Measurements from ENCODE around the gene PELI3. TPM values are rescaled to one million over a fixed set of nuclear protein-coding genes. Genes with fewer than 3 reads are reported as not detected.

The PELI3 gene
- total RNA-seq, 1 donor from 2014 or later = 15.5 TPM

DNA sequence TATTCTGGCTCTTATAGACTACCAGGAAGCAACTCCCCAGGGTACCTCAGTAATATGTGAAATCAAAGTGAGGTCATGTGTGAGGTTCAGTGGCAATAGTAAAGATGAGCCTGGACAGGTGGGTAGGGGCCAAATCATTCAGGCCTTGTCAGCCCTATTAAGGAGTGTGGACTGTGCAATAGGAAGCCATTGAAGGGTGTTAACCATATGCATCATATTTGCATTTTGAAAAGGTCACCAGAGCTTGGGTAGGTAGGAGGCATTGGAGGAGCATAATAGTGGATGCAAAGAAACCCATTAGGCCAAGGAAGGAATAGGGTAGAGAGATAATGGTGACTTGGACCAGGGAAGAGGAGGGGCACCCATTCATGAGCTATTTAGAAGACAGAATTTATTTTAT, 19.7 kb upstream of the PELI3 start:
- H3K4me1 ChIP-seq = no peaks in the 10 kb centered on the region
- peaks cover 7% of the 10 kb centered on the region for H3K9me3 ChIP-seq
- ATAC-seq (no peak), DNase-seq (no peak)
- no peaks in the 10 kb centered on the region for H3K27me3 ChIP-seq
- H3K4me3 ChIP-seq = no peak overlapping the region
- intact Hi-C loops (cut with DNase I) = no loop called here
- TF ChIP-seq, protein P1, sequence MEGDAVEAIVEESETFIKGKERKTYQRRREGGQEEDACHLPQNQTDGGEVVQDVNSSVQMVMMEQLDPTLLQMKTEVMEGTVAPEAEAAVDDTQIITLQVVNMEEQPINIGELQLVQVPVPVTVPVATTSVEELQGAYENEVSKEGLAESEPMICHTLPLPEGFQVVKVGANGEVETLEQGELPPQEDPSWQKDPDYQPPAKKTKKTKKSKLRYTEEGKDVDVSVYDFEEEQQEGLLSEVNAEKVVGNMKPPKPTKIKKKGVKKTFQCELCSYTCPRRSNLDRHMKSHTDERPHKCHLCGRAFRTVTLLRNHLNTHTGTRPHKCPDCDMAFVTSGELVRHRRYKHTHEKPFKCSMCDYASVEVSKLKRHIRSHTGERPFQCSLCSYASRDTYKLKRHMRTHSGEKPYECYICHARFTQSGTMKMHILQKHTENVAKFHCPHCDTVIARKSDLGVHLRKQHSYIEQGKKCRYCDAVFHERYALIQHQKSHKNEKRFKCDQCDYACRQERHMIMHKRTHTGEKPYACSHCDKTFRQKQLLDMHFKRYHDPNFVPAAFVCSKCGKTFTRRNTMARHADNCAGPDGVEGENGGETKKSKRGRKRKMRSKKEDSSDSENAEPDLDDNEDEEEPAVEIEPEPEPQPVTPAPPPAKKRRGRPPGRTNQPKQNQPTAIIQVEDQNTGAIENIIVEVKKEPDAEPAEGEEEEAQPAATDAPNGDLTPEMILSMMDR (IDR thresholded peaks at IDR 0.05) = no peak
- H3K36me3 ChIP-seq = no peaks in the 10 kb centered on the region
- no peak overlapping the region for H3K27ac ChIP-seq

DNA sequence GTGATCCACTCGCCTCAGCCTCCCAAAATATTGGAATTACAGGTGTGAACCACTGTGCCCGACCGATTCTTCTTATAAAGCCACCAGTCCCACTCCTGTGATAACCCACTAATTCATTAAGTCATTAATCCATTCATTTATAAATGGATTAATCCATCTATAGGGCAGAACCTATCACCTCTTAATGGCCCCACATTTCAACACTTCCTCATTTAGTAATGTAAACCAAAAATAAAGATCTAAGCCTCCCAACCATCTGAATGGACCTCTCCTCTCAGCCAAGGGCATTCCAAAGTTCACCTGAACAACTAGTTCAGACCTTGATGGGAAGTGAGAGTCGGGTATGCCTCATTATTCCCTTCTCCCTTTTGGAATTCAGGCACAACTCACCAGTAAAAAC, 18.2 kb upstream of the PELI3 start:
- H3K9me3 ChIP-seq = peaks cover 3% of the 10 kb centered on the region
- no peaks in the 10 kb centered on the region for H3K4me1 ChIP-seq
- no peak for DNase-seq
- H3K4me3 ChIP-seq = no peak overlapping the region
- no peaks in the 10 kb centered on the region for H3K27me3 ChIP-seq
- H3K27ac ChIP-seq = no peak overlapping the region
- H3K36me3 ChIP-seq = no peaks in the 10 kb centered on the region
- intact Hi-C loops (cut with DNase I) = no loop called here
- ATAC-seq = no peak
- TF ChIP-seq, protein P1 (IDR thresholded peaks at IDR 0.05) = no peak

DNA sequence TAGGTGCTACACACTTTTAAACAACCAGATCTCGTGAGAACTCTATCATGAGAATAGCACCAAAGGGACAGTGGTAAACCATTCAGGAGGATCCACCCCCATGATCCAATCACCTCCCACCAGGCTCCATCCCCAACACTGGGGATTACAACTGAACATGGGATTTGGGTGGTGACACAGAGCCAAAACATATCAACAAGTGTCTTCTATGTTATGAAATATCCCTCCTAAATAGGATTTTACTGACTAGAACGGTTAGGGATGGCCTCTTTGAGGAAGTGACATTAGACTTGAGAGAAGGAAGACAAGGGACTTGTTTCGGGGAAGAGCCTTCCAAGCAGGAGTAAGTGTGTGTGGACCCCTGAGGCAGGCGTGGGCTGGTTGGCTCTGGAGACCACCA, 16.1 kb upstream of the PELI3 start:
- Histone ChIP-seq H3K9me3 (no peaks in the 10 kb centered on the region), H3K36me3 (no peaks in the 10 kb centered on the region), H3K27ac (no peak overlapping the region), H3K4me1 (no peaks in the 10 kb centered on the region), H3K4me3 (no peak overlapping the region), H3K27me3 (no peaks in the 10 kb centered on the region)
- intact Hi-C loops (cut with DNase I) = no loop called here
- ATAC-seq (no peak), DNase-seq (no peak)
- TF ChIP-seq, protein P1 (IDR thresholded peaks at IDR 0.05) = no peak

DNA sequence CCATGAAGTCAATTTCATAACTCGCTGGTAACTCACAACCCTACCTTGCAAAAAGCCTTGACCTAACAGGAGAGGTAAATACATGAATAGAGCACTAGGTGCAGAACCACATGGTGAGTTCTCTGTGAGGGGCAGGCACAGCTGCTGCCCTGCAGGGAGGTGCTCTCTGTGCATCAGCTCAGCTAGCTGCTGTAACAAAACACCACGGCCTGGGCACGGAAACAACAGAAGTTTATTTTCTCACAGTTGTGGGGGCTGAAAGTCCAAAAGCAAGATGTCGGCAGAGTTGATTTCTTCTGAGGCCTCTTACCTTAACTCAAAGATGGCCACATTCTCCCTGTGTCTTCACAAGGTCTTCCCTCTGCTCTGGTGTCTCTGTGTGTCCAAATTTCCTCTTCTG, 15.0 kb upstream of the PELI3 start:
- H3K9me3 ChIP-seq = no peaks in the 10 kb centered on the region
- TF ChIP-seq, protein P1 (IDR thresholded peaks at IDR 0.05) = no peak

DNA sequence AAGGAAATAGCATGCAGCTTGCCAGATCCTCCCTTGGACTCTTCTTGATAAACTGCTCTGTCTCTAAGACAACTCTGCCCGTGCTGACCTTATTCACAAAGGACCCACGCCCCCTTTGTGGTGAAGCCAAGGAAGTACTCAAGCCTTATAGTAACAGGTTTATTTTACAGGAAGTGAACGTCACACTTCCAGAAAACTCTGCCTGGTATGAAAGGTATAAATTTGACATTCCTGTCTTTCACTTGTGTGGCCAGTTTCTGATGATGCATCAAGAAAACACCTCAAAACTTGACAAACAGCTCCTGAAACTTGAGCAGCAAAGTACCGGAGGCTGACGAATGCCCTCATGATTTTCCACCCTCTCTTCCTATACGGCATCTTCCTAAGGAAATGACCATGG, 12.5 kb upstream of the PELI3 start:
- Histone ChIP-seq H3K4me1 (no peaks in the 10 kb centered on the region), H3K9me3 (no peaks in the 10 kb centered on the region), H3K36me3 (no peaks in the 10 kb centered on the region), H3K27ac (no peak overlapping the region), H3K27me3 (no peaks in the 10 kb centered on the region), H3K4me3 (no peak overlapping the region)
- ATAC-seq = no peak
- DNase-seq = no peak
- intact Hi-C loops (cut with DNase I) = no loop called here
- TF ChIP-seq, protein P1 (IDR thresholded peaks at IDR 0.05) = no peak

More for the DNA sequence above, 15.0 kb upstream of the PELI3 start:
- H3K36me3 ChIP-seq = no peaks in the 10 kb centered on the region
- ATAC-seq (no peak), DNase-seq (no peak)
- no peaks in the 10 kb centered on the region for H3K4me1 ChIP-seq
- intact Hi-C loops (cut with DNase I) = no loop called here
- no peaks in the 10 kb centered on the region for H3K27me3 ChIP-seq
- no peak overlapping the region for H3K27ac ChIP-seq
- no peak overlapping the region for H3K4me3 ChIP-seq

DNA sequence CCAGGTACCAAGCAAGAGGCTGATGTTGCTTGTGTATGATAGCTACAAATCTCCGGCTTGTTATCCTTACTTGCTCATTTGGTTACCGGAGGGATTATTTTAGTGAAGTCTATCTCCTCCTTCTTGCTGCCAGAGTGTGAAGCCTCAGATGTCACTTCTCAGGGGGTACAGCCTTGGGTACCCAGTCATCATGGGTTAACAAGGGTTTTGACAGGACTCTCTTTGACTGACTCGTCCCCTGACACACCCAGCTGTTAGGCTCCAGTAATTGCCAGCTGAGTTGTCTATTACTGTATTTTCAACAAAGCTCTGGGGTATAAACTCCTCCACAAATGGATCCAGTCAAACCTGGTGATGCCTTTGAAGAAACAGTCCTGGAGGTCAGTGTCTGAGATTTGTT, 11.9 kb upstream of the PELI3 start:
- intact Hi-C loops (cut with DNase I) = no loop called here
- ATAC-seq = no peak
- Histone ChIP-seq H3K9me3 (no peaks in the 10 kb centered on the region), H3K27ac (no peak overlapping the region), H3K4me1 (no peaks in the 10 kb centered on the region), H3K4me3 (no peak overlapping the region), H3K27me3 (no peaks in the 10 kb centered on the region), H3K36me3 (no peaks in the 10 kb centered on the region)
- no peak for DNase-seq
- TF ChIP-seq, protein P1 (IDR thresholded peaks at IDR 0.05) = no peak
